ENCODE measurements around the gene CD22.

DNA sequence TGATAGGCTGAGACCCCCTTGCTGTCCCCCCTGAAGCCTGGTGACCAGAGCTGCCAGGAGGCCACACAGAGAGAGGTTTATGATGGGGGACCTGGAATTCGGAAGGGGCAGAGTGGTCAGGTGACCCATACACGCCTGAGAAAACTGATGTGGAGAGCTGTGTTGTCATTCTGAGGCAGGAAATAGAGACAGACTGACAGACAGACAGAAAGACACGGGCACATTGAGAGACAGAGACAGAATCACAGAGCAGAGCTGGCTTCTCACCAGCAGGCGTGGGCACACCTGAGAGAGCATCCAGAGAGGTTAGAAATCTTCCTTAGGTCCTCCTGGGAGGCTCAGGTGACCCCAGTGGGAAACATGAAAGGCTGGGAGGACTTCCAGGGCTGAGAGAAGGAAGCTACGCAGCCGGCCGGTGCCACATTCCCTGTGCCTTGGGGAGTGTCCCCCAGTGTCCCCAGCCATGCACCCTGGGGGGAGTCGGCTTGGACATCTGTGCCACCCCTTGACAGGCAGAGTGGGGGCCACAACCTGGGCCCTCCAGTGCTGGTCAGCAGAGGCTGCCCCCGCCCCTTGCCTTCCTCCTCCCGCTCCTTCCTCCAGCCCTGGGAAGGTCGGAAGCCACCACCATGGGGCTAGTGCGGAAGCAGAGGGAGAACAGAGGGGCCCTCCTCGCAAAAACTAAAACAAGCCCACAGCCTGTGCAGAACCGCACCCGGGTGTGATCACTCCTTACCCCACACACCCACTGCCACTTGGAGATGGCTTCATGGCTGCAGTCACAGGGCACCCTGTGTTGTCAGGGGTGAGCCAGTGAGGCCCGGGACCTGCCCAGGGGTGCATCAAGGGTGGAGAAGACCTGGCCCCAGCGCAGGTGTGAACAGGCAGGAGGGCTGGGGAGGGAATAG lies 20.9 kb downstream of the CD22 start:
- TF ChIP-seq, protein P1, sequence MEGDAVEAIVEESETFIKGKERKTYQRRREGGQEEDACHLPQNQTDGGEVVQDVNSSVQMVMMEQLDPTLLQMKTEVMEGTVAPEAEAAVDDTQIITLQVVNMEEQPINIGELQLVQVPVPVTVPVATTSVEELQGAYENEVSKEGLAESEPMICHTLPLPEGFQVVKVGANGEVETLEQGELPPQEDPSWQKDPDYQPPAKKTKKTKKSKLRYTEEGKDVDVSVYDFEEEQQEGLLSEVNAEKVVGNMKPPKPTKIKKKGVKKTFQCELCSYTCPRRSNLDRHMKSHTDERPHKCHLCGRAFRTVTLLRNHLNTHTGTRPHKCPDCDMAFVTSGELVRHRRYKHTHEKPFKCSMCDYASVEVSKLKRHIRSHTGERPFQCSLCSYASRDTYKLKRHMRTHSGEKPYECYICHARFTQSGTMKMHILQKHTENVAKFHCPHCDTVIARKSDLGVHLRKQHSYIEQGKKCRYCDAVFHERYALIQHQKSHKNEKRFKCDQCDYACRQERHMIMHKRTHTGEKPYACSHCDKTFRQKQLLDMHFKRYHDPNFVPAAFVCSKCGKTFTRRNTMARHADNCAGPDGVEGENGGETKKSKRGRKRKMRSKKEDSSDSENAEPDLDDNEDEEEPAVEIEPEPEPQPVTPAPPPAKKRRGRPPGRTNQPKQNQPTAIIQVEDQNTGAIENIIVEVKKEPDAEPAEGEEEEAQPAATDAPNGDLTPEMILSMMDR (IDR thresholded peaks at IDR 0.05; ENCODE audit: low read depth, low read length) = no peak
- TF ChIP-seq EZH2phosphoT487 (IDR thresholded peaks at IDR 0.05; ENCODE audit: low read depth) = no peak
